ENCODE data around the gene ARHGAP8.
"Not testable (repeated sequence)": the region's sequence is repeated elsewhere in the genome, so short reads cannot be mapped to it uniquely, and the experiment has no call there.

Gene ARHGAP8

GRCh38 chr22:44727148-44727547 is 25.2 kb upstream of the ARHGAP8 start:
- DNase-seq: no peak

GRCh38 chr22:44727709-44728108 is 24.7 kb upstream of the ARHGAP8 start:
- no peak for DNase-seq

- DNase-seq: no peak
Measured at GRCh38 chr22:44728761-44729324, 23.5 kb upstream of the ARHGAP8 start.

- no peak for DNase-seq
Measured at GRCh38 chr22:44729391-44730021, 22.9 kb upstream of the ARHGAP8 start.

GRCh38 chr22:44730022-44730393 is 22.4 kb upstream of the ARHGAP8 start:
- no peak for DNase-seq

DNA sequence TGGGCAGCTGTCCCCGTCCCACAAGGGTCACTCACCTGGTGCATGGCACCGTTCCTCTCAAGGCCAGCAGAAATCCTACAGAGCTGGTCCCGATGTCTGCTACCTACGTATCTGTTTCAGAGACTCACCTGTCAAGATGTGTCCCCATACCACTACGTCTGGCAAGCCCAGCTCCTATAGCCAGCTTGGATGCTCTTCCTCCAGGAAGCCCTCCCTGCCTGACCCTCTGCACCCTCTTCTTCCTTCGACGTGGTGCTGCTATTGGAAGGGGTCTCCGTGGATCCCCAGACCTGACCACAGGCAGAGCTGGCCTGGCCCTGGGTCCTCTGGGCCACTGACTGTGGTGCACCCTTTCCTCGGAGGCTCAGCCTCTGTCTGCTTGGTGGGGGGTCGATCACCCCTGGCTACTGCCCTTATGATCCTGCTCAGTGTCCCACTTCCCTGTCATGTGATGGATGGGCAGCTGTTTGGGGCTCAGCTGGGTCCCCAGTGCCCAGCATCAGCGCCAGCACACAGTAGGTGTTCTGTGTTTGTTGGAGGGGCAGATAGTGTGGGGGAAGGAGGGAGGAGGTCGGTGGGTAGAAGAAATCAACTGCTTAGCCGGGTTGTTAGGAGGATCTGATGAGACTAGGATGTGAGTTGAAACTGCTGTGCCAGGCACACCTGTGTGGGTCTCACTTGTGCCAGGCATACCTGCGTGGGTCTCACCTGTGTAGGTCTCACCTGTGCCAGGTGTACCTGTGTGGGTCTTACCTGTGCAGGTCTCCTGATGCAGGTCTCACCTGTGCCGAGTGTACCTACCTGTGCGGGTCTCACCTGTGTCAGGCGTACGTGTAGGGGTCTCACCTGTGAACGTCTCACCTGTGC is 21.7 kb upstream of the ARHGAP8 start:
- DNase-seq: no peak

DNA sequence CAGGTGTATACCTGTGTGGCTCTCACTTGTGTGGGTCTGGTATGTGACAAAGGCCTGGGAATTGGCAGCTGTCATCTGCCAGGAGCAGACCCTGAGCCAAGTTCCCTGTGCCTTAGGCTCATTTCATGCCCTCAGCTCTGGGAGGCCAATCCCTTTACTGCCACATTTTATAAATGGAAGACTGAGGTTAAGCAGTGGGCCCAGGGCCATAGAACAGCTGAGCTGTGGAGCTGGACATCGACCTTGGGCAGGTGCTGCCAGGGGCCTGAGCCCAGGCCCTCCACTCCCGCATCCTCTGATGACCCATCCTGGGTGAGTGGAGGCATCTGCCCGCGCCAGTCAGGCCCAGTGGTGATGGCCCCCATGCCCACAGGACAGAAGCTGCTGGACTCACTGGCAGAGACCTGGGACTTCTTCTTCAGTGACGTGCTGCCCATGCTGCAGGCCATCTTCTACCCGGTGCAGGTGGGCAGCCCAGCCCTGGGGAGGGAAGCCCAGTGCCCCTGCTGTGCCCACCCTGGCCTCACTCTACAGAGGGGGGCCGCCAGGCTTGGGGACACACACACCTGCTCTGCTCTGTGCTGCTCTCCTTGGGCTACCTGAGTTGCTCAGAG is 20.9 kb upstream of the ARHGAP8 start:
- no peak for DNase-seq

- no peak for DNase-seq
Measured at GRCh38 chr22:44732017-44732561, 20.3 kb upstream of the ARHGAP8 start.

GRCh38 chr22:44732661-44733060 is 19.7 kb upstream of the ARHGAP8 start:
- DNase-seq: no peak

GRCh38 chr22:44733426-44734106 is 18.8 kb upstream of the ARHGAP8 start:
- no peak for DNase-seq

DNA sequence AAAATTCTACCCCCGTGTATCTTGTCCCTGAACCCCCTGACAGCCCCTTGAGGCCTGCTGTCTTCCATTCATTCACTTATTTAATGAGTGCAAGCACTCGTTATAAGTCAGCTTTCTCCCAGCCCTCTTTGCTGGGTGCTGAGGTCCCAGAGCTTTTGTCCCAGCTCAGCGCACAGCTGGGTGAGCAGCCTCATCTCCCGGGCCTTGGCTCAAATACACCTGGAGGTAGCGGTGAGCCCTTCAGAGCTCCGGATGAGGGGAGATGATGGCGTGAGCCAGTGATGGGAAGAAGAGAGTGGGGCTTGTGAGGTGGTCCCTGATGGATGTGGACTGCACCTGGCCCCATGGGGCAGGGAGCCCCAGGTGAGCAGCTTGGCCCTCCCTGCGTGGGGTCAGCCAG is 18.1 kb upstream of the ARHGAP8 start:
- DNase-seq: no peak

- DNase-seq: no peak
Measured at GRCh38 chr22:44734801-44735517, 17.4 kb upstream of the ARHGAP8 start.

- DNase-seq: no peak
Measured at GRCh38 chr22:44735518-44736428, 16.6 kb upstream of the ARHGAP8 start.

- no peak for DNase-seq
Measured at GRCh38 chr22:44736581-44737405, 15.6 kb upstream of the ARHGAP8 start.

GRCh38 chr22:44737406-44738346 is 14.7 kb upstream of the ARHGAP8 start:
- no peak for DNase-seq

GRCh38 chr22:44738347-44738715 is 14.0 kb upstream of the ARHGAP8 start:
- no peak for DNase-seq

DNA sequence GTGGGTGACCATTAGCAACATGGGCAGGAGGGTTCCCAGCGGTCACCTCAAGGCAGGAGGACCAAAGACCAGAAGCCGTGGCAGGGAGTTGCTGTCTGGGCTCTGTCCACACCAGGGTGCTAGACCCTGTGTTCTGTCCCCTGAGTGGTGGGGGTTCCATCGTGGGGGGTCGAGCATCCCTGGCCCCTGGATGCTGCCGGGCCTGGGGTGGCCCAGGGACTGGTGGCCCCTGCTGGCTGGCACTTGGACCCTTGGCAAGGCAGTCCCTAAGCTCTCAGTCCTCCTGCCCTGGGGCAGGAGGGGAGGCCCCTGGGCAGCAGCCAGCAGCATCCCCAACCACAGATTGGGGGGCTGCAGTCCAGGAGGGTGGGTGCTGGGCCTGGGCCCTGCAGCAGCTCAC is 13.4 kb upstream of the ARHGAP8 start:
- DNase-seq: no peak

DNA sequence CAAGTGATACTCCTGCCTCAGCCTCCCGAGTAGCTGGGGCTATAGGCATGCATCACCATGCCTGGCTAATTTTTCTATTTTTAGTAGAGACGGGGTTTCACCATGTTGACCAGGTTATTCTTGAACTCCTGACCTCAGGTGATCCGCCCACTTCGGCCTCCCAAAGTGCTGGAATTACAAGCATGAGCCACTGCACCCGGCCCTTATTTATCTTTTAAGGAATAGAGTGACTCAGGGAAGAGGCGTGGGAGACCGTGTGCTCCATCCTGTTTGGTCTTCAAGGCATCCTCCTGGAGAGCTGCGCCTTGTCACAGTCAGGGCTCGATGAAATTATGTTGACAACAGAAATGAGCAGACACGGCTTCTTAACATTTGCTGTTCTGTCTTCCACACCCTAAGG is 12.7 kb upstream of the ARHGAP8 start:
- not testable (repeated sequence) for DNase-seq

- DNase-seq: no peak
Measured at GRCh38 chr22:44740307-44740706, 12.1 kb upstream of the ARHGAP8 start.
